ENCODE data around the gene CDKN2C.

The CDKN2C gene

GRCh38 chr1:50976890-50977574 is 7.0 kb downstream of the CDKN2C start:
- TF ChIP-seq REST (IDR thresholded peaks at IDR 0.05; ENCODE audit: low read depth) (no peak), ZBTB7A (IDR thresholded peaks at IDR 0.05; ENCODE audit: low read depth) (no peak), YY1 (IDR thresholded peaks at IDR 0.05; ENCODE audit: low read depth) (no peak), NFIC (IDR thresholded peaks at IDR 0.05) (no peak), TAF1 (IDR thresholded peaks at IDR 0.05; ENCODE audit: low read depth) (no peak), TEAD4 (IDR thresholded peaks at IDR 0.05) (no peak), CREB1 (IDR thresholded peaks at IDR 0.05; ENCODE audit: low read depth) (no peak), FOXM1 (IDR thresholded peaks at IDR 0.05; ENCODE audit: borderline replicate concordance, low read depth) (no peak), CEBPB (IDR thresholded peaks at IDR 0.05) (no peak), EP300 (IDR thresholded peaks at IDR 0.05; ENCODE audit: borderline replicate concordance) (no peak), TCF12 (IDR thresholded peaks at IDR 0.05; ENCODE audit: low read depth) (no peak), RAD21 (IDR thresholded peaks at IDR 0.05; ENCODE audit: low read depth) (no peak), EGR1 (IDR thresholded peaks at IDR 0.05) (no peak)
- TF ChIP-seq, protein P1, sequence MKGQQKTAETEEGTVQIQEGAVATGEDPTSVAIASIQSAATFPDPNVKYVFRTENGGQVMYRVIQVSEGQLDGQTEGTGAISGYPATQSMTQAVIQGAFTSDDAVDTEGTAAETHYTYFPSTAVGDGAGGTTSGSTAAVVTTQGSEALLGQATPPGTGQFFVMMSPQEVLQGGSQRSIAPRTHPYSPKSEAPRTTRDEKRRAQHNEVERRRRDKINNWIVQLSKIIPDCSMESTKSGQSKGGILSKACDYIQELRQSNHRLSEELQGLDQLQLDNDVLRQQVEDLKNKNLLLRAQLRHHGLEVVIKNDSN (IDR thresholded peaks at IDR 0.05): no peak
- TF ChIP-seq, protein P2, sequence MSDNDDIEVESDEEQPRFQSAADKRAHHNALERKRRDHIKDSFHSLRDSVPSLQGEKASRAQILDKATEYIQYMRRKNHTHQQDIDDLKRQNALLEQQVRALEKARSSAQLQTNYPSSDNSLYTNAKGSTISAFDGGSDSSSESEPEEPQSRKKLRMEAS (IDR thresholded peaks at IDR 0.05): no peak

GRCh38 chr1:50977575-50978143 is 7.6 kb downstream of the CDKN2C start:
- TF ChIP-seq ZBTB7A (IDR thresholded peaks at IDR 0.05; ENCODE audit: low read depth) (peak; percentile 41; the same call in 1 of the 2 replicates), YY1 (IDR thresholded peaks at IDR 0.05; ENCODE audit: low read depth) (no peak), TCF12 (IDR thresholded peaks at IDR 0.05; ENCODE audit: low read depth) (peak; percentile 14; the same call in 1 of the 2 replicates), RAD21 (IDR thresholded peaks at IDR 0.05; ENCODE audit: low read depth) (no peak), TAF1 (IDR thresholded peaks at IDR 0.05; ENCODE audit: low read depth) (peak; percentile 2; the same call in 1 of the 2 replicates), FOXM1 (IDR thresholded peaks at IDR 0.05; ENCODE audit: borderline replicate concordance, low read depth) (no peak)
- TF ChIP-seq, protein P2 (IDR thresholded peaks at IDR 0.05): no peak

GRCh38 chr1:50978144-50978851 is 8.3 kb downstream of the CDKN2C start:
- peak; percentile 19; the same call in 1 of the 2 replicates for TF ChIP-seq TEAD4 (IDR thresholded peaks at IDR 0.05)
- TF ChIP-seq CREB1 (IDR thresholded peaks at IDR 0.05; ENCODE audit: low read depth): no peak
- TF ChIP-seq EGR1 (IDR thresholded peaks at IDR 0.05): no peak
- TF ChIP-seq, protein P2 (IDR thresholded peaks at IDR 0.05): peak; percentile 78
- TF ChIP-seq, protein P1 (IDR thresholded peaks at IDR 0.05): peak; percentile 6; the same call in 1 of the 2 replicates
- 0 out of 2 replicates have a peak, but pooled peaks have one; percentile 42 for TF ChIP-seq YY1 (IDR thresholded peaks at IDR 0.05; ENCODE audit: low read depth)
- TF ChIP-seq REST (IDR thresholded peaks at IDR 0.05; ENCODE audit: low read depth): no peak
- peak; percentile 15; the same call in 1 of the 2 replicates for TF ChIP-seq ZBTB7A (IDR thresholded peaks at IDR 0.05; ENCODE audit: low read depth)
- TF ChIP-seq EP300 (IDR thresholded peaks at IDR 0.05; ENCODE audit: borderline replicate concordance): no peak
- no peak for TF ChIP-seq FOXM1 (IDR thresholded peaks at IDR 0.05; ENCODE audit: borderline replicate concordance, low read depth)
- peak; percentile 46; the same call in 1 of the 2 replicates for TF ChIP-seq TAF1 (IDR thresholded peaks at IDR 0.05; ENCODE audit: low read depth)
- TF ChIP-seq NFIC (IDR thresholded peaks at IDR 0.05): no peak
- no peak for TF ChIP-seq CEBPB (IDR thresholded peaks at IDR 0.05)

GRCh38 chr1:50978852-50979781 is 9.1 kb downstream of the CDKN2C start:
- TF ChIP-seq EGR1 (IDR thresholded peaks at IDR 0.05) (no peak), RAD21 (IDR thresholded peaks at IDR 0.05; ENCODE audit: low read depth) (no peak), NFIC (IDR thresholded peaks at IDR 0.05) (no peak), YY1 (IDR thresholded peaks at IDR 0.05; ENCODE audit: low read depth) (peak; percentile 59), CREB1 (IDR thresholded peaks at IDR 0.05; ENCODE audit: low read depth) (no peak), FOXM1 (IDR thresholded peaks at IDR 0.05; ENCODE audit: borderline replicate concordance, low read depth) (no peak), TAF1 (IDR thresholded peaks at IDR 0.05; ENCODE audit: low read depth) (no peak)
- TF ChIP-seq, protein P2 (IDR thresholded peaks at IDR 0.05): peak; percentile 3
- TF ChIP-seq, protein P1 (IDR thresholded peaks at IDR 0.05): no peak

All from Ishikawa (cell line).